HepG2 (cell line): ENCODE measurements around the gene CAMK2D. TPM values are rescaled to one million over a fixed set of nuclear protein-coding genes. Genes with fewer than 3 reads are reported as not detected.

Experiments used
- ATAC-seq: fragments of 200-7000 bp; cut with Tn5 transposase; 3 replicates; pipeline ENCODE4 v1.9.1; 2020; ENCODE audit warnings: mild to moderate bottlenecking, moderate library complexity
- BruUV-seq: library from RNA; stranded (reverse); fragments of 400-500 nt; replicated peaks from 2 replicates; lab custom pipeline; 2021; lab: Mats Ljungman, UMichigan
- CTCF ChIA-PET: fragments of 300-600 bp; formaldehyde crosslinking; extraction: SDS; loops from one replicate; lab custom pipeline; 2021; ENCODE audit warnings: low total read pairs, inconsistent platforms, low intra/inter-chr PET ratio; lab: Yijun Ruan, JAX
- POLR2A ChIA-PET: fragments of 350-600 bp; sonication (Branson Sonifier 250); formaldehyde crosslinking; loops from one replicate; lab custom pipeline; 2020; ENCODE audit warnings: antibody characterized with exemption, inconsistent platforms; lab: Yijun Ruan, JAX
- DNase-seq: peaks from one replicate; pipeline ENCODE4 v3.0.0-alpha.2; 2015; ENCODE audit warnings: low spot score
- FAIRE-seq: peaks from 3 replicates; lab custom pipeline; 2011; peaks lifted over from hg19 to GRCh38; lab: Jason Lieb, UNC
- H2AFZ ChIP-seq: one replicate; pipeline ENCODE4 v1.6.1; 2011; ENCODE audit warnings: low read length, inconsistent platforms
- H3K27ac ChIP-seq: fragments of 300-600 bp; 3 replicates; pipeline ENCODE4 v1.8.0; 2011; ENCODE audit warnings: mixed run types, mild to moderate bottlenecking, mixed read lengths, low read length, inconsistent platforms; ENCODE audit not compliant: insufficient read depth; ENCODE audit errors: extremely low read length
- H3K27me3 ChIP-seq, 2 experiments: fragments of 200-600 bp in 1 of 2; 2 replicates in 1 of 2; 3 replicates in 1 of 2; pipeline versions ENCODE4 v1.6.0 to v1.8.0; 2011; ENCODE audit warnings: low read length in 2 of 2, mild to moderate bottlenecking in 2 of 2, moderate library complexity in 2 of 2, inconsistent platforms in 1 of 2; ENCODE audit not compliant: insufficient read depth in 2 of 2, control insufficient read depth in 1 of 2
- H3K36me3 ChIP-seq, 2 experiments: fragments of 200-600 bp in 1 of 2; replicated peaks in 1 of 2; 2 replicates in 1 of 2; 3 replicates in 1 of 2; pipeline versions ENCODE4 v1.5.1 to v1.8.0; 2011; ENCODE audit warnings: low read length in 2 of 2, inconsistent platforms in 1 of 2; ENCODE audit not compliant: insufficient read depth in 2 of 2, control insufficient read depth in 1 of 2
- H3K4me1 ChIP-seq: 2 replicates; pipeline ENCODE4 v1.5.1; 2012; ENCODE audit warnings: low read length, inconsistent platforms; ENCODE audit not compliant: insufficient read depth
- H3K4me2 ChIP-seq: 2 replicates; pipeline ENCODE4 v1.6.0; 2011; ENCODE audit warnings: low read depth, low read length, inconsistent platforms
- H3K4me3 ChIP-seq, 3 experiments: fragments of 200-600 bp in 1 of 3; sonication (generic), shearing (Covaris generic) in 1 of 3; replicated peaks in 1 of 3; 2 replicates each; pipeline ENCODE4 v1.5.1; 2011 to 2016; ENCODE audit warnings: low read length in 3 of 3, inconsistent platforms in 2 of 3, low read depth in 2 of 3, mild to moderate bottlenecking in 2 of 3, control low read depth in 1 of 3, mixed read lengths in 1 of 3; ENCODE audit not compliant: insufficient read depth in 1 of 3
- H3K79me2 ChIP-seq: one replicate; pipeline ENCODE4 v1.6.1; 2011; ENCODE audit warnings: low read length, inconsistent platforms; ENCODE audit not compliant: insufficient read depth
- H3K9ac ChIP-seq: 2 replicates; pipeline ENCODE4 v1.6.0; 2011; ENCODE audit warnings: mild to moderate bottlenecking, low read depth, low read length, inconsistent platforms; ENCODE audit not compliant: insufficient read depth
- H3K9me3 ChIP-seq: 2 replicates; pipeline ENCODE4 v1.5.1; 2012; ENCODE audit warnings: mild to moderate bottlenecking, low read length
- H4K20me1 ChIP-seq: 2 replicates; pipeline ENCODE4 v1.6.0; 2011; ENCODE audit warnings: inconsistent platforms, mild to moderate bottlenecking, low read length, moderate library complexity; ENCODE audit not compliant: insufficient read depth
- AGO1 ChIP-seq: fragments of 200-400 bp; formaldehyde crosslinking; IDR thresholded peaks from 2 replicates; pipeline ENCODE4 v1.6.1; 2017; ENCODE audit warnings: mild to moderate bottlenecking, low read depth, low read length, moderate library complexity; ENCODE audit not compliant: poor library complexity, severe bottlenecking
- ATAD3A ChIP-seq: sonication (generic); formaldehyde crosslinking; IDR thresholded peaks from 2 replicates; pipeline ENCODE4 v1.4.0; 2020; ENCODE audit warnings: missing genetic modification reagents
- BHLHE40 ChIP-seq: IDR thresholded peaks from 2 replicates; pipeline ENCODE4 v1.6.1; 2011; ENCODE audit warnings: low read length, improper control_type of control experiment
- CREB1 ChIP-seq, 2 experiments: fragments of 450-650 bp in 1 of 2; IDR thresholded peaks; 2 replicates each; pipeline ENCODE4 v1.6.1; 2016 to 2017; ENCODE audit warnings: control low read depth in 1 of 2, mild to moderate bottlenecking in 1 of 2, missing compliant biosample characterization in 1 of 2, missing genetic modification characterization in 1 of 2
- EEA1 ChIP-seq: sonication (generic); formaldehyde crosslinking; IDR thresholded peaks from 2 replicates; pipeline ENCODE4 v1.5.1; 2020; ENCODE audit warnings: mild to moderate bottlenecking, missing genetic modification reagents, borderline replicate concordance
- POGZ ChIP-seq: sonication (generic); formaldehyde crosslinking; IDR thresholded peaks from 2 replicates; pipeline ENCODE4 v1.4.0; 2020; ENCODE audit warnings: mild to moderate bottlenecking, missing genetic modification reagents
- SMAD9 ChIP-seq: sonication (generic); formaldehyde crosslinking; IDR thresholded peaks from 2 replicates; pipeline ENCODE4 v1.5.1; 2020; ENCODE audit warnings: mild to moderate bottlenecking, missing genetic modification reagents
- SOX6 ChIP-seq, 2 experiments: fragments of 450-650 bp in 1 of 2; sonication (generic) in 1 of 2; formaldehyde crosslinking in 1 of 2; IDR thresholded peaks; 2 replicates each; pipeline versions ENCODE4 v1.4.0 to v1.6.1; 2017 to 2020; ENCODE audit warnings: antibody characterized with exemption in 1 of 2, mild to moderate bottlenecking in 1 of 2, missing genetic modification reagents in 1 of 2
- ZNF160 ChIP-seq: sonication (generic); formaldehyde crosslinking; IDR thresholded peaks from 2 replicates; pipeline ENCODE4 v1.8.0; 2022; ENCODE audit warnings: mild to moderate bottlenecking, inconsistent platforms, missing genetic modification reagents
- ZNF460 ChIP-seq: sonication (generic); formaldehyde crosslinking; IDR thresholded peaks from 2 replicates; pipeline ENCODE4 v1.5.1; 2020; ENCODE audit warnings: missing genetic modification reagents, mild to moderate bottlenecking, borderline replicate concordance
- ZNF570 ChIP-seq: sonication (generic); formaldehyde crosslinking; IDR thresholded peaks from 2 replicates; pipeline ENCODE4 v1.4.0; 2020; ENCODE audit warnings: mild to moderate bottlenecking, missing genetic modification reagents, borderline replicate concordance
- ZNF678 ChIP-seq: sonication (generic); formaldehyde crosslinking; IDR thresholded peaks from 2 replicates; pipeline ENCODE4 v1.4.0; 2020; ENCODE audit warnings: mild to moderate bottlenecking, missing genetic modification reagents
- WGBS: methylation state at CpG from one replicate; pipeline ENCODE4 v1.1.6; 2017; ENCODE audit warnings: low lambda C conversion rate; 5-methylcytosine and 5-hydroxymethylcytosine counted together
- in situ Hi-C: cut with HindIII; loops from 2 replicates; pipeline ENCODE4 v1.10.0; 2017; ENCODE audit warnings: low pct_unique_long_range_greater_than_20kb; ENCODE audit not compliant: extremely low pct_ligation_motif_present
- intact Hi-C: fragments of 100-400 bp; cut with micrococcal nuclease; formaldehyde crosslinking; loops from one replicate; pipeline ENCODE4 v1.10.0; 2022; ENCODE audit not compliant: unreplicated experiment
- polyA plus RNA-seq, 8 experiments: library from polyadenylated mRNA; depleted of rRNA in 3 of 8; stranded (reverse) in 7 of 8; unstranded in 1 of 8; fragments of >200 nt; fragmentation: Illumina TruSeq in 4 of 8; extraction: Trizol in 4 of 8; gene quantifications; 2 replicates each; pipeline versions ENCODE4 v1.2.1 to v1.2.3, GENCODE V29; 2011 to 2016; ENCODE audit warnings: low read depth in 4 of 8, missing spikeins in 1 of 8, mixed read lengths in 1 of 8; ENCODE audit not compliant: insufficient read depth in 1 of 8
- total RNA-seq, 5 experiments: library from RNA; depleted of rRNA; stranded (reverse); fragments of >200 nt; fragmentation: Illumina TruSeq; extraction: Trizol; gene quantifications; 2 replicates each; pipeline ENCODE4 v1.2.3, GENCODE V29; 2016; ENCODE audit warnings: low read depth in 1 of 5
- TF ChIP-seq, protein P1 (sequence below): IDR thresholded peaks from 2 replicates; pipeline ENCODE4 v1.6.1; 2012; ENCODE audit warnings: low read depth, low read length, improper control_type of control experiment
- TF ChIP-seq, protein P2 (sequence below): sonication (generic); formaldehyde crosslinking; IDR thresholded peaks from 2 replicates; pipeline ENCODE4 v1.5.0; 2020; ENCODE audit warnings: missing genetic modification reagents

Gene CAMK2D
- total and polyA plus RNA-seq, 2 of the 13 experiments (the other 11 are each of a cell fraction or from before 2014, with no cell fraction given): 18.0 to 65.4 TPM

DNA sequence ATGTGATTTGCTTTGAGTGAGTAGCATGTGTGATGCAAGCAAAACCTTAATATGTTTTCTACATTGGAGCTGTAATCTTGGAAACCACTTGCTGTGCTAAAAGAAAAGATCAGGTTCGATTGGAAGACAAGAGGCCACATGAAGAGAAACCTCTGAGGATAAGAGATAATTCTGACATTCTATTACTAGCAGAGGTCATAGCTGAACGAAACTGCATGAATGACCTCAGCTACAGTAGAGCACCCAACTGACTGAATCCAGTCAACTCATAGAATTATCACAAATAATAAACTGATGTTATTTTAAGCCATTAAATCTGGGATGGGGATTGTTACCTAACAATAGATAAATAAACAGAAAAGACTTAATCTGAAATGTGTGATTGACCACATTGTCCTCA, 147.1 kb downstream of the CAMK2D start:
- 88% methylated on average over 2 of the region's 2 CpGs for WGBS
- no peak for DNase-seq
- Histone ChIP-seq H2AFZ (no peak overlapping the region), H3K4me3 (no peak overlapping the region), H3K4me1 (no peaks in the 10 kb centered on the region; the same call in 1 of the 2 replicates), H4K20me1 (no peaks in the 10 kb centered on the region), H3K9me3 (no peaks in the 10 kb centered on the region), H3K4me2 (no peak overlapping the region), H3K27ac (no peak overlapping the region), H3K9ac (no peak overlapping the region), H3K36me3 (no peaks in the 10 kb centered on the region; a peak in 1 of 5 replicates), H3K27me3 (no peaks in the 10 kb centered on the region), H3K79me2 (no peaks in the 10 kb centered on the region)
- in situ Hi-C loops: no loop called here
- ATAC-seq: no peak
- CTCF ChIA-PET: no interaction called here
- POLR2A ChIA-PET: no interaction called here
- no TSS peak for BruUV-seq
- FAIRE-seq: no peak
- no peak for TF ChIP-seq EEA1 (CRISPR knock-in tag)
- no peak for TF ChIP-seq ZNF160 (CRISPR knock-in tag)
- TF ChIP-seq SMAD9 (CRISPR knock-in tag): no peak
- TF ChIP-seq, protein P1, sequence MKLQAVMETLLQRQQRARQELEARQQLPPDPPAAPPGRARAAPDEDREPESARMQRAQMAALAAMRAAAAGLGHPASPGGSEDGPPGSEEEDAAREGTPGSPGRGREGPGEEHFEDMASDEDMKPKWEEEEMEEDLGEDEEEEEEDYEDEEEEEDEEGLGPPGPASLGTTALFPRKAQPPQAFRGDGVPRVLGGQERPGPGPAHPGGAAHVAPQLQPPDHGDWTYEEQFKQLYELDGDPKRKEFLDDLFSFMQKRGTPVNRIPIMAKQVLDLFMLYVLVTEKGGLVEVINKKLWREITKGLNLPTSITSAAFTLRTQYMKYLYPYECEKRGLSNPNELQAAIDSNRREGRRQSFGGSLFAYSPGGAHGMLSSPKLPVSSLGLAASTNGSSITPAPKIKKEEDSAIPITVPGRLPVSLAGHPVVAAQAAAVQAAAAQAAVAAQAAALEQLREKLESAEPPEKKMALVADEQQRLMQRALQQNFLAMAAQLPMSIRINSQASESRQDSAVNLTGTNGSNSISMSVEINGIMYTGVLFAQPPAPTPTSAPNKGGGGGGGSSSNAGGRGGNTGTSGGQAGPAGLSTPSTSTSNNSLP: no peak
- TF ChIP-seq ZNF678 (CRISPR knock-in tag): no peak
- TF ChIP-seq ATAD3A (CRISPR knock-in tag): no peak
- no peak for TF ChIP-seq ZNF460
- TF ChIP-seq POGZ (CRISPR knock-in tag): no peak
- TF ChIP-seq ZNF570 (CRISPR knock-in tag): no peak
- TF ChIP-seq CREB1 (IDR thresholded peaks at IDR 0.05): no peak
- TF ChIP-seq CREB1 (CRISPR knock-in tag; IDR thresholded peaks at IDR 0.05): no peak
- no peak for TF ChIP-seq SOX6 (IDR thresholded peaks at IDR 0.05)
- TF ChIP-seq SOX6 (CRISPR knock-in tag; IDR thresholded peaks at IDR 0.05): no peak
- no peak for TF ChIP-seq AGO1
- no peak for TF ChIP-seq BHLHE40
- TF ChIP-seq, protein P2, sequence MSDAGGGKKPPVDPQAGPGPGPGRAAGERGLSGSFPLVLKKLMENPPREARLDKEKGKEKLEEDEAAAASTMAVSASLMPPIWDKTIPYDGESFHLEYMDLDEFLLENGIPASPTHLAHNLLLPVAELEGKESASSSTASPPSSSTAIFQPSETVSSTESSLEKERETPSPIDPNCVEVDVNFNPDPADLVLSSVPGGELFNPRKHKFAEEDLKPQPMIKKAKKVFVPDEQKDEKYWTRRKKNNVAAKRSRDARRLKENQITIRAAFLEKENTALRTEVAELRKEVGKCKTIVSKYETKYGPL: no peak
- intact Hi-C loops: no loop called here
